Peyer's patch (tissue), 4 donors: ENCODE results near the gene SERPINA4.

ENCODE experiments used
- CTCF ChIP-seq, 6 experiments: fragments of 450-650 bp in 4 of 6; fragments of 200-600 bp in 2 of 6; sonication (generic) in 1 of 6; IDR thresholded peaks; one replicate each; pipeline ENCODE4 v1.5.1; 2017 to 2019; ENCODE audit warnings: antibody characterized with exemption in 6 of 6, mild to moderate bottlenecking in 3 of 6, moderate library complexity in 1 of 6
- POLR2A ChIP-seq, 2 donors: fragments of 450-650 bp; IDR thresholded peaks; one replicate each; pipeline ENCODE4 v1.5.1; 2017; ENCODE audit warnings: antibody characterized with exemption in 2 of 2, mild to moderate bottlenecking in 2 of 2, moderate library complexity in 2 of 2

- TF ChIP-seq CTCF (IDR thresholded peaks at IDR 0.05) (no peak), POLR2A (IDR thresholded peaks at IDR 0.05) (no peak)
Observed at GRCh38 chr14:94568186-94568585, 6.9 kb downstream of the SERPINA4 start.
